GM18505 (cell line): ENCODE data around the gene UST.
A peak's percentile ranks its signal among the peaks of the same experiment; 100 is the strongest.
"Not testable (repeated sequence)": the region's sequence is repeated elsewhere in the genome, so short reads cannot be mapped to it uniquely, and the experiment has no call there.

ENCODE experiments used
- ATAC-seq: cut with Tn5 transposase; IDR thresholded peaks from one replicate; pipeline ENCODE4 v1.9.1; 2021; ENCODE audit not compliant: unreplicated experiment
- POLR2A ChIP-seq: IDR thresholded peaks from 4 replicates; pipeline ENCODE4 v1.6.1; 2011; ENCODE audit warnings: borderline replicate concordance; ENCODE audit not compliant: insufficient read depth, insufficient read length; ENCODE audit errors: extremely low read depth

Gene UST

GRCh38 chr6:148745926-148746325 is 904 bp upstream of the UST start:
- ATAC-seq, result no peak
- no peak for TF ChIP-seq POLR2A

- TF ChIP-seq POLR2A, result no peak
- ATAC-seq, result peak; percentile 23
Observed at GRCh38 chr6:148747145-148747470, 278 bp downstream of the UST start.

- peak; percentile 44 for ATAC-seq
- TF ChIP-seq POLR2A, result no peak
Observed at GRCh38 chr6:148747471-148748165, 788 bp downstream of the UST start.

GRCh38 chr6:148749674-148750073 is 2.8 kb downstream of the UST start:
- ATAC-seq, result no peak
- TF ChIP-seq POLR2A, result no peak

- no peak for ATAC-seq
- no peak for TF ChIP-seq POLR2A
Observed at GRCh38 chr6:148750838-148751792, 4.3 kb downstream of the UST start.

- TF ChIP-seq POLR2A, result no peak
- no peak for ATAC-seq
Observed at GRCh38 chr6:148751793-148752170, 5.0 kb downstream of the UST start.

GRCh38 chr6:148755379-148755778 is 8.5 kb downstream of the UST start:
- ATAC-seq, result not testable (repeated sequence)

GRCh38 chr6:148757944-148758480 is 11.2 kb downstream of the UST start:
- no peak for ATAC-seq

GRCh38 chr6:148758492-148758891 is 11.7 kb downstream of the UST start:
- peak; percentile 66 for ATAC-seq
- peak; percentile 36 for TF ChIP-seq POLR2A

More at GRCh38 chr6:148757944-148758480, 11.2 kb downstream of the UST start:
- TF ChIP-seq POLR2A, result no peak

- no peak for ATAC-seq
- TF ChIP-seq POLR2A, result no peak
Observed at GRCh38 chr6:148760258-148760534, 13.4 kb downstream of the UST start.

- TF ChIP-seq POLR2A, result peak; percentile 59
- ATAC-seq, result peak; percentile 33
Observed at GRCh38 chr6:148760568-148761526, 14.0 kb downstream of the UST start.

GRCh38 chr6:148761527-148762011 is 14.7 kb downstream of the UST start:
- TF ChIP-seq POLR2A, result no peak
- peak; percentile 2 for ATAC-seq

- no peak for ATAC-seq
- TF ChIP-seq POLR2A, result no peak
Observed at GRCh38 chr6:148762231-148762630, 15.4 kb downstream of the UST start.

- not testable (repeated sequence) for ATAC-seq
Observed at GRCh38 chr6:148764259-148765020, 17.6 kb downstream of the UST start.
